ENCODE results near the gene PROX1.

PROX1 gene

GRCh38 chr1:213972141-213972540 lies 15.6 kb upstream of the PROX1 start:
- Mint-ChIP-seq H3K36me3 (ENCODE audit: low read depth) (no peaks in the 10 kb centered on the region), H3K4me3 (no peak overlapping the region), H3K27ac (no peak overlapping the region)

GRCh38 chr1:213973129-213973528 lies 14.6 kb upstream of the PROX1 start:
- Mint-ChIP-seq H3K27ac (no peak overlapping the region), H3K4me1 (ENCODE audit: low read depth) (no peaks in the 10 kb centered on the region), H3K36me3 (ENCODE audit: low read depth) (no peaks in the 10 kb centered on the region), H3K9me3 (no peaks in the 10 kb centered on the region), H3K27me3 (ENCODE audit: low read depth) (peaks cover 40% of the 10 kb centered on the region), H3K4me3 (no peak overlapping the region)

More at GRCh38 chr1:213972141-213972540, 15.6 kb upstream of the PROX1 start:
- peaks cover 31% of the 10 kb centered on the region for H3K27me3 Mint-ChIP-seq (ENCODE audit: low read depth)
- H3K9me3 Mint-ChIP-seq, result no peaks in the 10 kb centered on the region
- H3K4me1 Mint-ChIP-seq (ENCODE audit: low read depth), result no peaks in the 10 kb centered on the region

- peaks cover 2% of the 10 kb centered on the region for H3K4me1 Mint-ChIP-seq (ENCODE audit: low read depth)
- no peak overlapping the region for H3K27ac Mint-ChIP-seq
- no peaks in the 10 kb centered on the region for H3K9me3 Mint-ChIP-seq
- H3K36me3 Mint-ChIP-seq (ENCODE audit: low read depth), result no peaks in the 10 kb centered on the region
- no peak overlapping the region for H3K4me3 Mint-ChIP-seq
- peaks cover 60% of the 10 kb centered on the region for H3K27me3 Mint-ChIP-seq (ENCODE audit: low read depth)
These were observed 10.9 kb upstream of the PROX1 start for GRCh38 chr1:213976665-213977485.

- Mint-ChIP-seq H3K27ac (no peak overlapping the region), H3K4me3 (no peak overlapping the region), H3K4me1 (ENCODE audit: low read depth) (peaks cover 4% of the 10 kb centered on the region), H3K36me3 (ENCODE audit: low read depth) (no peaks in the 10 kb centered on the region), H3K9me3 (no peaks in the 10 kb centered on the region), H3K27me3 (ENCODE audit: low read depth) (peaks cover 62% of the 10 kb centered on the region)
These were observed 10.3 kb upstream of the PROX1 start for GRCh38 chr1:213977486-213977842.

GRCh38 chr1:213977909-213978308 lies 9.9 kb upstream of the PROX1 start:
- Mint-ChIP-seq H3K27me3 (ENCODE audit: low read depth) (peaks cover 63% of the 10 kb centered on the region), H3K4me1 (ENCODE audit: low read depth) (peaks cover 4% of the 10 kb centered on the region), H3K9me3 (no peaks in the 10 kb centered on the region), H3K36me3 (ENCODE audit: low read depth) (no peaks in the 10 kb centered on the region), H3K4me3 (no peak overlapping the region), H3K27ac (no peak overlapping the region)

GRCh38 chr1:213979751-213980586 lies 7.8 kb upstream of the PROX1 start:
- no peak overlapping the region for H3K4me3 Mint-ChIP-seq
- H3K9me3 Mint-ChIP-seq, result no peaks in the 10 kb centered on the region
- peaks cover 4% of the 10 kb centered on the region for H3K4me1 Mint-ChIP-seq (ENCODE audit: low read depth)
- peaks cover 83% of the 10 kb centered on the region for H3K27me3 Mint-ChIP-seq (ENCODE audit: low read depth)
- H3K27ac Mint-ChIP-seq, result no peak overlapping the region
- H3K36me3 Mint-ChIP-seq (ENCODE audit: low read depth), result no peaks in the 10 kb centered on the region

GRCh38 chr1:213980906-213981305 lies 6.9 kb upstream of the PROX1 start:
- Mint-ChIP-seq H3K27ac (no peak overlapping the region), H3K4me1 (ENCODE audit: low read depth) (peaks cover 7% of the 10 kb centered on the region), H3K4me3 (no peak overlapping the region), H3K36me3 (ENCODE audit: low read depth) (peaks cover under 1% of the 10 kb centered on the region), H3K9me3 (peaks cover 2% of the 10 kb centered on the region), H3K27me3 (ENCODE audit: low read depth) (peaks cover 84% of the 10 kb centered on the region)

- no peak overlapping the region for H3K27ac Mint-ChIP-seq
- peaks cover 8% of the 10 kb centered on the region for H3K36me3 Mint-ChIP-seq (ENCODE audit: low read depth)
- peaks cover 18% of the 10 kb centered on the region for H3K4me1 Mint-ChIP-seq (ENCODE audit: low read depth)
- H3K4me3 Mint-ChIP-seq, result no peak overlapping the region
- peaks cover 89% of the 10 kb centered on the region for H3K27me3 Mint-ChIP-seq (ENCODE audit: low read depth)
- peaks cover 8% of the 10 kb centered on the region for H3K9me3 Mint-ChIP-seq
These were observed 5.5 kb upstream of the PROX1 start for GRCh38 chr1:213982289-213982671.

GRCh38 chr1:213982672-213983492 lies 4.9 kb upstream of the PROX1 start:
- peaks cover 8% of the 10 kb centered on the region for H3K9me3 Mint-ChIP-seq
- peaks cover 10% of the 10 kb centered on the region for H3K36me3 Mint-ChIP-seq (ENCODE audit: low read depth)
- H3K4me1 Mint-ChIP-seq (ENCODE audit: low read depth), result peaks cover 22% of the 10 kb centered on the region
- H3K27ac Mint-ChIP-seq, result no peak overlapping the region
- no peak overlapping the region for H3K4me3 Mint-ChIP-seq
- peaks cover 89% of the 10 kb centered on the region for H3K27me3 Mint-ChIP-seq (ENCODE audit: low read depth)

- Mint-ChIP-seq H3K27ac (no peak overlapping the region), H3K4me3 (no peak overlapping the region), H3K4me1 (ENCODE audit: low read depth) (peaks cover 30% of the 10 kb centered on the region), H3K27me3 (ENCODE audit: low read depth) (peaks cover 89% of the 10 kb centered on the region), H3K9me3 (peaks cover 8% of the 10 kb centered on the region), H3K36me3 (ENCODE audit: low read depth) (peaks cover 12% of the 10 kb centered on the region)
These were observed 4.0 kb upstream of the PROX1 start for GRCh38 chr1:213983493-213984386.

- peaks cover 32% of the 10 kb centered on the region for H3K4me1 Mint-ChIP-seq (ENCODE audit: low read depth)
- no peak overlapping the region for H3K4me3 Mint-ChIP-seq
These were observed 3.2 kb upstream of the PROX1 start for GRCh38 chr1:213984387-213985208.

GRCh38 chr1:213985209-213986019 lies 2.4 kb upstream of the PROX1 start:
- H3K27ac Mint-ChIP-seq, result peak overlapping the region; percentile 67
- peaks cover 31% of the 10 kb centered on the region for H3K4me1 Mint-ChIP-seq (ENCODE audit: low read depth)
- H3K9me3 Mint-ChIP-seq, result peaks cover 8% of the 10 kb centered on the region
- H3K27me3 Mint-ChIP-seq (ENCODE audit: low read depth), result peaks cover 94% of the 10 kb centered on the region
- H3K4me3 Mint-ChIP-seq, result peak overlapping the region; percentile 44
- H3K36me3 Mint-ChIP-seq (ENCODE audit: low read depth), result peaks cover 14% of the 10 kb centered on the region

More at GRCh38 chr1:213984387-213985208, 3.2 kb upstream of the PROX1 start:
- peaks cover 14% of the 10 kb centered on the region for H3K36me3 Mint-ChIP-seq (ENCODE audit: low read depth)
- peaks cover 89% of the 10 kb centered on the region for H3K27me3 Mint-ChIP-seq (ENCODE audit: low read depth)
- H3K9me3 Mint-ChIP-seq, result peaks cover 8% of the 10 kb centered on the region
- H3K27ac Mint-ChIP-seq, result no peak overlapping the region
